Measurements from ENCODE around the gene GTF2F1. TPM values are rescaled to one million over a fixed set of nuclear protein-coding genes. Genes with fewer than 3 reads are reported as not detected.
"Not testable (repeated sequence)": the region's sequence is repeated elsewhere in the genome, so short reads cannot be mapped to it uniquely, and the experiment has no call there.

The GTF2F1 gene, protein sequence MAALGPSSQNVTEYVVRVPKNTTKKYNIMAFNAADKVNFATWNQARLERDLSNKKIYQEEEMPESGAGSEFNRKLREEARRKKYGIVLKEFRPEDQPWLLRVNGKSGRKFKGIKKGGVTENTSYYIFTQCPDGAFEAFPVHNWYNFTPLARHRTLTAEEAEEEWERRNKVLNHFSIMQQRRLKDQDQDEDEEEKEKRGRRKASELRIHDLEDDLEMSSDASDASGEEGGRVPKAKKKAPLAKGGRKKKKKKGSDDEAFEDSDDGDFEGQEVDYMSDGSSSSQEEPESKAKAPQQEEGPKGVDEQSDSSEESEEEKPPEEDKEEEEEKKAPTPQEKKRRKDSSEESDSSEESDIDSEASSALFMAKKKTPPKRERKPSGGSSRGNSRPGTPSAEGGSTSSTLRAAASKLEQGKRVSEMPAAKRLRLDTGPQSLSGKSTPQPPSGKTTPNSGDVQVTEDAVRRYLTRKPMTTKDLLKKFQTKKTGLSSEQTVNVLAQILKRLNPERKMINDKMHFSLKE
- 52.9 TPM for total RNA-seq

DNA sequence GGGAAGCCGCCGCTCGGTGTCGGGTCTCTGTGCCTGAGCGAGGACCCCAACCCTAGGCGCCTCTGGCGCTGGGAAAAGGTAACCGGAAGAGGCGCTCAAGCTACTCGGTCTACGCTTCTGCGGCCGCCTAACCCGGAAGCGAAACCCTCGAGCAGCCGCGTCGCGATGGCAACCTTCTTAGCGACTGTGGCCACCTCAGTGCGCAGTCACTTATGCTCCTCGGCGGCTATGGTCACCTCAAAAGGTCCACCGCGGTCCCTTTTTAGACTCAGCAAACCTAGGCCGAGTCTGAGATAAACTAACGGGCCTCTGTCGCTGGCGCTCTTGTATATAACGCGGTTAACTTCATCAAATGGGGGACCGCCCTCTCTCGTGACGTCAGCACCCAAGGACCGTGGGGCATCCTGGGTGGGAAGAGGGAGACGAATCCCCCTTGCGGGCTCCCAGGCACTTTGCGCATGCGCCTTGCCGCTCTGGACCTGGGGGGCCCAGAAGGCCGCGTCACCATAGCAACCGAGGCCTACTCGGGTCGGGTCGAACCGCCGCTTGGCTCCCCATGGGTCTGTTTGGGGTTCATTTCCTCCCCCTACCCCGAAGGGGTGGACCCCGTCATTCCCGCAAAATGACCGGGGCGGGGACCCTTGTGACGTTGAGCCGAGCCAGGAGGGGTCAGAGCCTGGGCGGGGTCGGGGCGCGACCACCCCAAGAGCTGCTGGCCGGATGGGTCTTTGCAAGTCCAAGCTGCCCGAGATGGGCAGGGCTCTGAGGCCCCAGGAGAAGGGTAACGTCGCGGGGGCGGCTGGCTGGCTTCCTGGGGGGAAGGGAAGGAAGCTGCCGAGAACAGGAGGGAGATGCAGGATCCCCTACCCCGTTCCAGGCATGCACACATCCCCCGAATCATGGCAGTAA lies at the start of gene GTF2F1:
TSS of gene GTF2F1 (minus strand) at position 91 of the 909 bp plus-strand sequence. CDS start 169 bp downstream, outside the sequence.
- DNase-seq (ENCODE audit: low spot score), result peak; percentile 95

GRCh38 chr19:6442087-6442688 lies 49.2 kb upstream of the GTF2F1 start:
- DNase-seq (ENCODE audit: low spot score), result no peak

DNA sequence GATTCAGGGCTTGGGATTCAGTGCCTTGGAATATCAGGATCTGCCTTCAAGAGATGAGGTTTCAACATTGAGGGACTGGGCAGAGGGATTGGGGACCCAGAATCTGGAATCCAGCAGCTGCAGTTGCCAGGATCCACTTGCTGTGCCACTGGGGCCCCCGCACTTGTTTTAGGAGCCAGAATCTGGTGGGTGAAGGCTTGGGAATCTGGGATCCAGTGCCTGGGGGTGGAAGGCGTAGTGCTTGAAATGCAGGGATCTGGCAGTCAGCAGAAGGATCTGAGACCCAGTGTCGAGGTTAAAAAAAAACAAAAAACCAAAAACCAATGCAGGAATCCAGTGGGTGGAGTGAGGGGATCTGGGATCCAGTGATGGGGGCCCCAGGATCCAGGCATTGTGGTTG lies 47.9 kb upstream of the GTF2F1 start:
- DNase-seq (ENCODE audit: low spot score), result no peak

- DNase-seq (ENCODE audit: low spot score), result no peak
These were observed 46.8 kb upstream of the GTF2F1 start for GRCh38 chr19:6439743-6440142.

- no peak for DNase-seq (ENCODE audit: low spot score)
These were observed 40.7 kb upstream of the GTF2F1 start, which contains the start of gene SLC25A41 for GRCh38 chr19:6433663-6434062. TSS of gene SLC25A41 (minus strand) at chr19:6433763. CDS start at chr19:6433693, 70 bp downstream.

DNA sequence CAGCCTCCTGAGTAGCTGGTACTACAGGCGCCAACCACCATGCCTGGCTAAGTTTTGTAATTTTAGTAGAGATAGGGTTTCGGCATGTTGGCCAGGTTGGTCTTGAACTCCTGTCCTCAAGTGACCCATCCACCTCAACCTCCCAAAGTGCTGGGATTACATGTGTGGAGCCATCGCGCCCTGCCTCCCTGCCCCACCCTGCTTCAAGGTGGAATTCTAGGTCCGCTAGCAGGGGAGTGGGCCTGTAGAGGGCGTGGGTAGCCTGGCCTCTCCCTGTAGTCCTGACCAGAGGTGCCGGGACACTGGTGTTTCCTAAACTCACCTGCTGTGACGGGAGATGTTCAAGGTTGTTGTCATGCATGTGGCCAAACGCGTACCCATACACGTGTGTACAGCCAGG lies 40.2 kb upstream of the GTF2F1 start:
- DNase-seq (ENCODE audit: low spot score), result no peak

DNA sequence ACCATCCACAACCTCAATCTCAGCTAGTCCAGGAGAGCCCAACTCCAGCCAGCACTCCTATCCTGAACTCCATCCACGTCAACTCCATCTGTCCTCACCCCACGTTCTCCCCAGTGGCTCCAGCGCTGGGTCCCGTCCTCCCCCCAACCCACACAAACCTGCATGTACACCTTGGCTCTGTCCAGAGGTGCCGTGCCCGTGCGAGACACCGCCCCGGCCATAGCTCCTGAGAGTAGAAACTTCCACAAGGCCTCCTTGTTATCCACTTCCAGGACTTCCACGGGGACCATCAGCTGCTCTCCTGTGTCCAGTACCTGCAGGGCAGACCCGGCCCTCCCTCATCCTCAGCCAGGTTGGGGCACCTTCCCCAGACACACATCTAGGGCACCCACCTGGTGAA lies 38.9 kb upstream of the GTF2F1 start:
- no peak for DNase-seq (ENCODE audit: low spot score)

- DNase-seq (ENCODE audit: low spot score), result no peak
These were observed 36.7 kb upstream of the GTF2F1 start for GRCh38 chr19:6429419-6430221.

DNA sequence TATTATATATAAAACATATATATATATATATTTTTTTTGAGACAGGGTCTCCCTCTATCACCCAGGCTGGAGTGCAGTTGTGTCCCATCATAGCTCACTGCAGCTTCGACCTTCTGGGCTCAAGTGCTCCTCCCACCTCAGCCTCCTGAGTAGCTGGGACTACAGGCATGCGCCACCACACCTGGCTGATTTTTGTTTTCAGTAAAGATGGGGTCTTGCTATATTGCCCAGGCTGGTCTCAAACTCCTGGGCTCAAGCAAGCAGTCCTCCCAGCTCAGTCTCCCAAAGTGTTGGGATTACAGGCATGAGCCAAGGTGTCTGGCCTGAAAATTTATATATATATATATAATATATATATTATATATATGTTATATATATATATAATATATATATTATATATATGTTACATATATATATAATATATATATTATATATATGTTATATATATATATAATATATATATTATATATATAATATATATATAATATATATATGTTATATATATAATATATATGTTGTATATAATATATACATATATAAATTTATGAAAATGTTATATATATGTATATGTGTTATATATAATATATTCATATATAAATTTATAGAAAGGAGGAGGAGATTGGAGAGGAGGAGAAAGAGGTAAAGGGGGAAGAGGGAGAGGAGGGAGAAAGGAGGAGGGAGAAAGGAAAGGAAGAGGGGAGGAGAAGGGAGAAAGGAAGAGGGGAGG lies 35.9 kb upstream of the GTF2F1 start:
- not testable (repeated sequence) for DNase-seq (ENCODE audit: low spot score)

GRCh38 chr19:6427131-6427530 lies 34.2 kb upstream of the GTF2F1 start:
- DNase-seq (ENCODE audit: low spot score), result no peak

DNA sequence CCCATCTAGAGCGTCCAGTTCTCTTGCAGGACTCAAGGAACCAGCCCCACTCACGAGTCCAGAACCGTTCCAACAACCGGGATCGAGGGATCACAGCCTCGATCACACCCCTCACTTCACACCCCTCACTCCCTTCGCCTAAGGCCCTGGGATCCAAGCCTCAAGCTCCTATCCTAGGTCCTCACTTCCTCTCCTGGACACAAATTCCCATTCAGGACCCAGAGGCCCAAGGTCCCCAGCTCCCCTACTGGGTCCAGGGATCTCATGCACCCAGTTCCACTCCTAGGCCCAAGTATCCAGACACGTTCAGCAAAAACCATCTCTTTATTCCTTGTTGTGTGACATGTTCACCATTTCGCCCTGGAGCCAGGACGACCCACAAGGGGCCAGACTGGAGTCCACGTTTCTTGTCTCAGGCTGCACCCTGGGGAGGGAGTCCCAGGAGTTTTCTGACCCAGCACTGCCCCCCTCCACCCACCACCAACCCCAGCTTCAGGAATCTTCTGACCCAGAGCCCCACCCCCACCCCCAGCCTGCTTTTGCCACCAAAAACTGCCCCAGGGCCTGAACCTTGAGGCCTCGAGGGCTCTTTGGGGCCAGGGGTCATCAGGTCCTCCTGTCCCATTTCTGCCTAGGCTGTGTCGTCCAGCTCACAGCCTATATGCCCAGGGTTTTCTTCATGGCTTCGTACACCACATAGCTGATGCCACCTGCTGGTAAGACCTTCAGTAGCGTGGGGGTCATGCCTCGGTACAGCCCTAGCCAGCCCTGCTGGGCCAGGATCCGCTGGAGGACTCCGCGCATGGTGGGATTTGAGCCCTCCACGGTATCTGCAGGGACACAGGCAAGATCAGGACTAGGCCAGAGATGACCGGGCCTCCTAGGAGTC lies 33.0 kb upstream of the GTF2F1 start:
- no peak for DNase-seq (ENCODE audit: low spot score)

GRCh38 chr19:6424939-6425731 lies 32.2 kb upstream of the GTF2F1 start:
- DNase-seq (ENCODE audit: low spot score), result peak; percentile 100

GRCh38 chr19:6424195-6424938 lies 31.4 kb upstream of the GTF2F1 start, which contains the start of gene KHSRP:
TSS of gene KHSRP (minus strand) at chr19:6424811. CDS start at chr19:6424701, 110 bp downstream.
- DNase-seq (ENCODE audit: low spot score), result no peak

GRCh38 chr19:6423499-6424194 lies 30.7 kb upstream of the GTF2F1 start:
- DNase-seq (ENCODE audit: low spot score), result no peak

DNA sequence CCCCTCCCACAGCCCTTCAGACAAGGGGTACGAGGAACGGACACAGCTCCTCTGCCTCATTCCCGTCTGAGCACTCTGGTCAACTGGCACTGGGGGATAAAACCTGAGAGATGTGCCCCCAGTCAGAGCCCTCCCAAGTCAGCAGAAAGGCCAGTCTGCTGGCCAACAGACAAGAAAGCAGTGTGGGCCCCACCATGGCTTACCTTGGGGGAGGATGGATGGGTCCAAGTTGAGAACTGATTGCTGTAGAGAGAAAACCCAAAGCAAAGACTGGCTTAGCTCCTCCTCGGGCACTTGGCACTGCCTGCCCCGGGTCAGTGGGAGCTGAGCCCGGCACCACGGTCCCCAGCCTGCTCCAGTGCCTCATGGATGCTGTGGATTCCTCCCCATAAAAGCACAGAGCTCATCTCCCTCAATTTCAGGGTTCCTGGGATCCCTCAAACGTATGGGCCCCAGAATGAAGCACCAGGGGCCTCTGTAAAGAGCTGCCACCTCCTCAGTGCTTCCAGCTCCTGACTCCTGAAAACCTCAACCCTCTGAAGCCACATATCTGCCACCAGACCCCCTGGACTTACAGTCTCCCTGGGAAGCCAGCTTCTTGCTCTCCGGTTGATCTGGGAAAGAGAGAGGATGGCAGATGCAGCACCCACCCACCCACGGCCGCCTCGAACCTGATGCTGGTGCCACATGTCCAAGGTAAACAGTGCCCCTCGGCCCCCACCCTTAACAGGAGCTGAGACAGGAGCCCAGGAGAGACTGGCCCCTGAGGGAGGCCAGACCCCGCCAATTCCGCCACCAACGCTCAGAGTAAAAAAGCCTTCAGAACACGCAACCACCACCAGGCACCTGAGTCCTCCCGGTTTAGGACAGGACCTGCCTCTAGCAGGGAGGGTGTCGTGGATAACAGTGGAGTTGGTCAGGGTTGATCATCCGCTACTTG lies 28.4 kb upstream of the GTF2F1 start:
- DNase-seq (ENCODE audit: low spot score), result no peak

DNA sequence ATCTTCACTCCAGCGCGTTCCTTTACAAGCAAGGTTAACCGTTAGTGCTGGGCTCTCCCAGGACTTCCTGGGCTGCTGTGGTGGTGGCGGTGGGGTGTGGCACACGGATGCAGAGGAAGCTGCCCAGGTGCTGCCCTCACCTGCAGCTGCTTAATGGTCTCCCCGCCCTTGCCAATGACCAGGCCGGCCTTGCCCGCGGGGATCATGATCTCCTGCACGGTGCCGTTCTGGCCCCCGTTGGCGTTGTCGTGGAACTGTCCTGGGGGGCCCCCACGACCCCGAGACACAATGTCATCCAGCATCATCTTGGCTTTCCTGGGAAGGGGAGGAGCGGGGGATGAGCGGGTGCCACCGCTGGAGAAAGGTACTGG lies 25.6 kb upstream of the GTF2F1 start:
- DNase-seq (ENCODE audit: low spot score), result no peak
